MM.1S (cell line): ENCODE data around the gene CNNM2.

Source experiments
- DNase-seq: peaks from one replicate; pipeline ENCODE4 v3.0.0-alpha.2; 2015
- H2AFZ ChIP-seq: fragments of 300-600 bp; sonication (generic); 2 replicates; pipeline ENCODE4 v1.6.0; 2016; ENCODE audit warnings: antibody characterized with exemption, low read length
- H3F3A ChIP-seq: fragments of 300-600 bp; sonication (generic); 2 replicates; pipeline ENCODE4 v1.6.1; 2016; ENCODE audit warnings: mild to moderate bottlenecking, antibody characterized with exemption, low read length, moderate library complexity, mixed read lengths; ENCODE audit not compliant: insufficient read depth
- H3K27ac ChIP-seq: fragments of 300-600 bp; sonication (generic); 2 replicates; pipeline ENCODE4 v1.5.1; 2016; ENCODE audit warnings: mild to moderate bottlenecking, low read length
- H3K27me3 ChIP-seq: fragments of 300-600 bp; sonication (generic); replicated peaks from 2 replicates; pipeline ENCODE4 v1.6.0; 2016; ENCODE audit warnings: low read length; ENCODE audit not compliant: insufficient read depth
- H3K36me3 ChIP-seq: fragments of 300-600 bp; sonication (generic); replicated peaks from 2 replicates; pipeline ENCODE4 v1.6.1; 2016; ENCODE audit warnings: mild to moderate bottlenecking, low read length, mixed read lengths; ENCODE audit not compliant: insufficient read depth
- H3K4me1 ChIP-seq: fragments of 300-600 bp; sonication (generic); 2 replicates; pipeline ENCODE4 v1.6.1; 2016; ENCODE audit warnings: low read length, mixed read lengths
- H3K4me2 ChIP-seq: fragments of 300-600 bp; sonication (generic); 2 replicates; pipeline ENCODE4 v1.6.0; 2016; ENCODE audit warnings: low read depth, low read length
- H3K4me3 ChIP-seq: fragments of 300-600 bp; sonication (generic); 2 replicates; pipeline ENCODE4 v1.5.1; 2016; ENCODE audit warnings: low read length, mixed read lengths
- H3K79me2 ChIP-seq: fragments of 300-600 bp; sonication (generic); 2 replicates; pipeline ENCODE4 v1.6.1; 2016; ENCODE audit warnings: mixed run types, low read length, mixed read lengths
- H3K9ac ChIP-seq: fragments of 300-600 bp; sonication (generic); 2 replicates; pipeline ENCODE4 v1.6.1; 2016; ENCODE audit warnings: low read length, mixed read lengths
- H3K9me2 ChIP-seq: fragments of 300-600 bp; sonication (generic); replicated peaks from 2 replicates; pipeline ENCODE4 v1.6.1; 2016; ENCODE audit warnings: mild to moderate bottlenecking, low read length, mixed read lengths; ENCODE audit not compliant: insufficient read depth
- H3K9me3 ChIP-seq: fragments of 300-600 bp; sonication (generic); replicated peaks from 2 replicates; pipeline ENCODE4 v1.6.1; 2016; ENCODE audit warnings: mild to moderate bottlenecking, low read length, mixed read lengths; ENCODE audit not compliant: insufficient read depth
- H4K20me1 ChIP-seq: fragments of 300-600 bp; sonication (generic); 2 replicates; pipeline ENCODE4 v1.6.1; 2016; ENCODE audit warnings: mild to moderate bottlenecking, low read length, moderate library complexity, mixed read lengths; ENCODE audit not compliant: insufficient read depth
- CTCF ChIP-seq: fragments of 300-600 bp; sonication (generic); IDR thresholded peaks from 2 replicates; pipeline ENCODE4 v1.5.1; 2016; ENCODE audit warnings: antibody characterized with exemption, low read length, mixed read lengths
- EZH2 ChIP-seq: fragments of 300-600 bp; sonication (generic); optimal IDR thresholded peaks from 2 replicates; pipeline ENCODE3; 2017; ENCODE audit warnings: low read depth, mild to moderate bottlenecking, antibody characterized with exemption, low read length, mixed read lengths
- EZH2phosphoT487 ChIP-seq: fragments of 300-600 bp; sonication (generic); IDR thresholded peaks from 2 replicates; pipeline ENCODE4 v1.6.1; 2018; ENCODE audit warnings: antibody characterized with exemption, low read length

Gene CNNM2

GRCh38 chr10:102935939-102936605 lies 18.0 kb downstream of the CNNM2 start:
- H3K4me1 ChIP-seq, result no peaks in the 10 kb centered on the region
- no peaks in the 10 kb centered on the region for H3K27me3 ChIP-seq
- H2AFZ ChIP-seq, result no peak overlapping the region
- no peak overlapping the region for H3K4me2 ChIP-seq
- DNase-seq, result no peak
- no peaks in the 10 kb centered on the region for H3K36me3 ChIP-seq
- no peaks in the 10 kb centered on the region for H3K79me2 ChIP-seq
- H3K9me2 ChIP-seq, result no peaks in the 10 kb centered on the region
- H3K9ac ChIP-seq, result no peak overlapping the region
- no peaks in the 10 kb centered on the region for H3K9me3 ChIP-seq
- no peak for TF ChIP-seq EZH2
- TF ChIP-seq CTCF, result no peak
- no peak for TF ChIP-seq EZH2phosphoT487
- H3K27ac ChIP-seq, result no peak overlapping the region
- H3F3A ChIP-seq, result no peaks in the 10 kb centered on the region
- H4K20me1 ChIP-seq, result no peaks in the 10 kb centered on the region
- H3K4me3 ChIP-seq, result no peak overlapping the region

GRCh38 chr10:102941401-102941800 lies 23.3 kb downstream of the CNNM2 start:
- H3F3A ChIP-seq, result no peaks in the 10 kb centered on the region
- TF ChIP-seq CTCF (no peak), EZH2 (no peak), EZH2phosphoT487 (no peak)
- no peaks in the 10 kb centered on the region for H4K20me1 ChIP-seq
- H3K9ac ChIP-seq, result no peak overlapping the region
- no peak overlapping the region for H3K4me3 ChIP-seq
- H3K9me2 ChIP-seq, result no peaks in the 10 kb centered on the region
- H2AFZ ChIP-seq, result no peak overlapping the region
- H3K4me1 ChIP-seq, result no peaks in the 10 kb centered on the region
- no peaks in the 10 kb centered on the region for H3K36me3 ChIP-seq
- no peak overlapping the region for H3K27ac ChIP-seq
- H3K9me3 ChIP-seq, result no peaks in the 10 kb centered on the region
- no peak for DNase-seq
- no peaks in the 10 kb centered on the region for H3K27me3 ChIP-seq
- no peak overlapping the region for H3K4me2 ChIP-seq
- no peaks in the 10 kb centered on the region for H3K79me2 ChIP-seq

DNA sequence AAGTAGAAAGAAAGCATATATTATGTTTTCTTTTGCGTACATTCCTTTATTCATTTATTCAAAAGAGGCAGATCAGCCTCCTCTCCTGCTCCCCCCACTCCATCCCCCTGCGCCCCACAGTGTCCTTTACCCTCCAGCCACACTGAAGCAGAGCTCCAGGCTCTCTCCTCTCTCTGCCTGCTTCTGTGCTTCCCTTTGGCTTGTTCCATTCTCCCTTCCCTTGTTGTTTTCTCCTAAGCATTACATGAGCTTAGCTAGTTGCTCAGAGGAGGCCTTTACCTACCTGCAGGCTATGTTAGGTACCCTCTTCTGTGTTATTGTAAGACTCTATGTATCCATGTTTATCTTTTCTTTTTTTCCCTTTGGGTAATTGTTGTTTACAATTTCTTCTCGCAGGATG lies 27.4 kb downstream of the CNNM2 start:
- no peaks in the 10 kb centered on the region for H3K79me2 ChIP-seq
- H3K27me3 ChIP-seq, result no peaks in the 10 kb centered on the region
- H2AFZ ChIP-seq, result no peak overlapping the region
- no peak overlapping the region for H3K9ac ChIP-seq
- DNase-seq, result no peak
- no peaks in the 10 kb centered on the region for H3K36me3 ChIP-seq
- no peak overlapping the region for H3K4me2 ChIP-seq
- no peaks in the 10 kb centered on the region for H3K9me2 ChIP-seq
- H3K27ac ChIP-seq, result no peak overlapping the region
- no peaks in the 10 kb centered on the region for H3K9me3 ChIP-seq
- H4K20me1 ChIP-seq, result no peaks in the 10 kb centered on the region
- no peaks in the 10 kb centered on the region for H3K4me1 ChIP-seq
- H3F3A ChIP-seq, result no peaks in the 10 kb centered on the region
- TF ChIP-seq EZH2phosphoT487 (no peak), CTCF (no peak), EZH2 (no peak)
- H3K4me3 ChIP-seq, result no peak overlapping the region
